Measurements from ENCODE around the gene NEK6.
A peak's percentile ranks its signal among the peaks of the same experiment; 100 is the strongest.

The NEK6 gene

GRCh38 chr9:124265551-124265950 lies 7.8 kb downstream of the NEK6 start:
- peak overlapping the region; percentile 99 for H3K27ac ChIP-seq
- ChIA-PET POLR2A (ENCODE audit: low non-redundant PET) (no interaction called here), CTCF (interaction anchor here (0.6 kb wide), 1 partner anchor 179 kb away, joined by 8 read pairs; no protein-coding TSS in a partner anchor)
- DNase-seq (ENCODE audit: low spot score) = no peak
- TF ChIP-seq, protein P1, sequence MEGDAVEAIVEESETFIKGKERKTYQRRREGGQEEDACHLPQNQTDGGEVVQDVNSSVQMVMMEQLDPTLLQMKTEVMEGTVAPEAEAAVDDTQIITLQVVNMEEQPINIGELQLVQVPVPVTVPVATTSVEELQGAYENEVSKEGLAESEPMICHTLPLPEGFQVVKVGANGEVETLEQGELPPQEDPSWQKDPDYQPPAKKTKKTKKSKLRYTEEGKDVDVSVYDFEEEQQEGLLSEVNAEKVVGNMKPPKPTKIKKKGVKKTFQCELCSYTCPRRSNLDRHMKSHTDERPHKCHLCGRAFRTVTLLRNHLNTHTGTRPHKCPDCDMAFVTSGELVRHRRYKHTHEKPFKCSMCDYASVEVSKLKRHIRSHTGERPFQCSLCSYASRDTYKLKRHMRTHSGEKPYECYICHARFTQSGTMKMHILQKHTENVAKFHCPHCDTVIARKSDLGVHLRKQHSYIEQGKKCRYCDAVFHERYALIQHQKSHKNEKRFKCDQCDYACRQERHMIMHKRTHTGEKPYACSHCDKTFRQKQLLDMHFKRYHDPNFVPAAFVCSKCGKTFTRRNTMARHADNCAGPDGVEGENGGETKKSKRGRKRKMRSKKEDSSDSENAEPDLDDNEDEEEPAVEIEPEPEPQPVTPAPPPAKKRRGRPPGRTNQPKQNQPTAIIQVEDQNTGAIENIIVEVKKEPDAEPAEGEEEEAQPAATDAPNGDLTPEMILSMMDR (conservative IDR thresholded peaks at IDR 0.05; ENCODE audit: low read depth) = no peak

GRCh38 chr9:124266139-124266825 lies 8.5 kb downstream of the NEK6 start:
- TF ChIP-seq, protein P1 (conservative IDR thresholded peaks at IDR 0.05; ENCODE audit: low read depth) = no peak
- DNase-seq (ENCODE audit: low spot score) = no peak
- ChIA-PET POLR2A (ENCODE audit: low non-redundant PET) (no interaction called here), CTCF (interaction anchor here (0.6 kb wide), 1 partner anchor 145 kb away, joined by 3 read pairs; no protein-coding TSS in a partner anchor)
- H3K27ac ChIP-seq = peak overlapping the region; percentile 99

DNA sequence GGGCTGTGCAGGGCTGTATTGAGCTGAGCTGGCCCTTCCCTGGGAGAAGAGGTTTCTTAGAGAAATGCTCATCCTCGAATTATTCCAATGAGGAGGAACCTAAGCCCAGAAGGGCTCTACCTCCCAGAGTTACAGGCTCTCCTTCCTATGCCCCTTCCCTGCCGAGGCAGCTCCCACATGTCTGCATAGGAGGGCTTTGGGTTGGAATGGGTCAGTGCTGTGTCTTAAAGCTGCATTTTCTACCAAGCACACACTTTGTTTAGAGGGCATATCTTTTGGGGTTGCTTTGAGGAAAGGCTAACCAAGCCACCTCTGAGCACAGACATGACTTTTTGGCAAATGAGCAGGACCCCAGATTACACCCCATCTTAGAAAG lies 9.1 kb downstream of the NEK6 start:
- TF ChIP-seq, protein P1 (conservative IDR thresholded peaks at IDR 0.05; ENCODE audit: low read depth) = no peak
- H3K27ac ChIP-seq = peak overlapping the region; percentile 99
- POLR2A ChIA-PET (ENCODE audit: low non-redundant PET) = no interaction called here
- DNase-seq (ENCODE audit: low spot score) = no peak
- CTCF ChIA-PET = no interaction called here

DNA sequence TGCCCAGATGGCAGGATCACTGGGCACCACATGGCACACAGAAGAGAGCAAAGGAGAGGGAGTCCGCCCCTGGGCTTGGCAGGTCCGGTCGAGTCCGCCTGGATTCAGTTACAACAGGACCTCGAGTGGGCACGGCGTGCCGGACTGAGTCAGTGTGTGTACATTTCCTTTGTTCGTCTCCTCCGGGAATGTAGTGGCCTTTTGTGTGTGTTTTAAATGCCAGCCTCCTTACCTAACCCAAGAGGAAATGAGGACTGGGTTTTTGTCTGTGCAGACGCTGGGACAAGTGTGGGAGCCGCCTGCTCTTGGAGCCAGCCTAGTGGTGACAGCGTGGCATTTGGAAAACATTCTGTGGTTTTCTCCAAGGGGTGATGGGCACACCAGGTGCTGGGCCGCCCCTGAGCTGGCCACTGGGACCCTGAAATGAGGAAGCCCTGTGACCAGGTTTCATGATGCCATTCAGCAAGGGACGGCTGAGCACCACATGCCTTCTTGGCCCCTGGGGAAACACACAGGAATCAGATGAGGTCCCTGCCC lies 9.6 kb downstream of the NEK6 start:
- ChIA-PET CTCF (interaction anchor here (0.5 to 0.7 kb wide), 2 partner anchors 28 to 67 kb away, joined by 3 read pairs; no protein-coding TSS in a partner anchor), POLR2A (ENCODE audit: low non-redundant PET) (no interaction called here)
- H3K27ac ChIP-seq = peak overlapping the region; percentile 99
- TF ChIP-seq, protein P1 (conservative IDR thresholded peaks at IDR 0.05; ENCODE audit: low read depth) = no peak
- DNase-seq (ENCODE audit: low spot score) = peak; percentile 91

DNA sequence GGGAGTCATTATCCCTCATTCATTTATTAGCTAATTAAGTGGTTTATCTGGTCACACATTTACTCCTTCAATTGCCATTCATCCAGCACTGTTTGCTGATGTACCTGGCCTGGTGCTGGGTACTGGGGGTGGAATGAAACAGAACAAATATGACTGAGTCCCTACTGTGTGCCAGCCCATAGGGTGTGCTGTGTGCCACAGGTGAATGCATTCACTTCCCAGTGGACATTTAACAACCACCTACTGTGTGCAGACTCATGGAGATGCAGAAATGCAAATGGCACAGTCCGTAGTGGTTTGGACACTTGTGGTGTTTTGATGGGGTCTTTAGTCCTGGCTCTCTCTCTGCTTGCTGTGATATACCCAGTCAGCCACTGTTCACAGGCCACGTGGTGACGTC lies 10.5 kb downstream of the NEK6 start:
- no peak for DNase-seq (ENCODE audit: low spot score)
- CTCF ChIA-PET = interaction anchor here (0.5 kb wide), 1 partner anchor 27 kb away, joined by 3 read pairs; no protein-coding TSS in a partner anchor
- H3K27ac ChIP-seq = peak overlapping the region; percentile 99
- POLR2A ChIA-PET (ENCODE audit: low non-redundant PET) = no interaction called here
- TF ChIP-seq, protein P1 (conservative IDR thresholded peaks at IDR 0.05; ENCODE audit: low read depth) = no peak

GRCh38 chr9:124268661-124269060 lies 10.9 kb downstream of the NEK6 start:
- DNase-seq (ENCODE audit: low spot score) = no peak
- TF ChIP-seq, protein P1 (conservative IDR thresholded peaks at IDR 0.05; ENCODE audit: low read depth) = no peak
- CTCF ChIA-PET = no interaction called here

More at GRCh38 chr9:124268661-124269060, 10.9 kb downstream of the NEK6 start:
- POLR2A ChIA-PET (ENCODE audit: low non-redundant PET) = no interaction called here
- peak overlapping the region; percentile 99 for H3K27ac ChIP-seq
